HepG2 (cell line): ENCODE measurements around the gene PDGFRB. TPM values are rescaled to one million over a fixed set of nuclear protein-coding genes. Genes with fewer than 3 reads are reported as not detected.

Experiments
- HDAC2 ChIP-seq: sonication (generic); formaldehyde crosslinking; IDR thresholded peaks from 2 replicates; pipeline ENCODE4 v1.4.0; 2020; ENCODE audit warnings: missing genetic modification reagents
- IRX3 ChIP-seq: sonication (generic); formaldehyde crosslinking; IDR thresholded peaks from 2 replicates; pipeline ENCODE4 v1.8.1; 2023; ENCODE audit warnings: mild to moderate bottlenecking, low read depth, missing genetic modification reagents, borderline replicate concordance
- ZNF264 ChIP-seq: sonication (generic); formaldehyde crosslinking; IDR thresholded peaks from 2 replicates; pipeline ENCODE4 v1.4.0; 2020; ENCODE audit warnings: missing genetic modification reagents
- polyA plus RNA-seq, 8 experiments: library from polyadenylated mRNA; depleted of rRNA in 3 of 8; stranded (reverse) in 7 of 8; unstranded in 1 of 8; fragments of >200 nt; fragmentation: Illumina TruSeq in 4 of 8; extraction: Trizol in 4 of 8; gene quantifications; 2 replicates each; pipeline versions ENCODE4 v1.2.1 to v1.2.3, GENCODE V29; 2011 to 2016; ENCODE audit warnings: low read depth in 4 of 8, missing spikeins in 1 of 8, mixed read lengths in 1 of 8; ENCODE audit not compliant: insufficient read depth in 1 of 8
- total RNA-seq, 5 experiments: library from RNA; depleted of rRNA; stranded (reverse); fragments of >200 nt; fragmentation: Illumina TruSeq; extraction: Trizol; gene quantifications; 2 replicates each; pipeline ENCODE4 v1.2.3, GENCODE V29; 2016; ENCODE audit warnings: low read depth in 1 of 5
- TF ChIP-seq, protein P1 (sequence below): sonication (generic); formaldehyde crosslinking; IDR thresholded peaks from 2 replicates; pipeline ENCODE4 v1.4.0; 2020; ENCODE audit warnings: missing genetic modification reagents, borderline replicate concordance
- TF ChIP-seq, protein P2 (sequence below): sonication (generic); formaldehyde crosslinking; IDR thresholded peaks from 2 replicates; pipeline ENCODE4 v1.5.1; 2020; ENCODE audit warnings: mild to moderate bottlenecking, moderate library complexity, missing genetic modification reagents
- TF ChIP-seq, protein P3 (sequence below): sonication (generic); formaldehyde crosslinking; IDR thresholded peaks from 2 replicates; pipeline ENCODE4 v1.5.1; 2020; ENCODE audit warnings: mild to moderate bottlenecking, missing genetic modification reagents
- TF ChIP-seq, protein P4 (sequence below): sonication (generic); formaldehyde crosslinking; IDR thresholded peaks from 2 replicates; pipeline ENCODE4 v1.4.0; 2020; ENCODE audit warnings: missing genetic modification reagents
- TF ChIP-seq, protein P5 (sequence below): sonication (generic); formaldehyde crosslinking; IDR thresholded peaks from 2 replicates; pipeline ENCODE4 v1.5.1; 2020; ENCODE audit warnings: missing genetic modification reagents, mild to moderate bottlenecking, borderline replicate concordance
- TF ChIP-seq, protein P6 (sequence below): sonication (generic); formaldehyde crosslinking; IDR thresholded peaks from 2 replicates; pipeline ENCODE4 v1.4.0; 2020; ENCODE audit warnings: mild to moderate bottlenecking, missing genetic modification reagents

Gene PDGFRB
- total and polyA plus RNA-seq, 2 of the 13 experiments (the other 11 are each of a cell fraction or from before 2014, with no cell fraction given), result 4.0 to 21.0 TPM

DNA sequence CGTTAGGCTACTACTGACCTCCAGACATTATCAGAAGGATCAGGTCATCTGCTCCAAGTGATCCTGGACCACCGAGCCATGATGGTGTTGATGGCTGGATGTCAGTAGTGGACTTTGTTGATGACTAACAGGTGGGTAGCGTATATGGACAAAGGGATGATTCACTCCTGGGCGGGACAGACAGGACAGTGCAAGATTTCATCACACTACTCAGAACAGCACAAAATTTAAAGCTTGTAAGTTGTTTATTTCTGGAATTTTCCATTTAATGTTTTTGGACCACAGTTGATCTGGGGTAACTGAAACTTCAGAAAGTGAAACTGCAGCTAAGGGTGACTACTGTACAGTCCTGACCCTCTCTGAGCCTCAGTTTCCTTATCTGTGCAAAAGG, 12.7 kb downstream of the PDGFRB start (continued):
- TF ChIP-seq, protein P1, sequence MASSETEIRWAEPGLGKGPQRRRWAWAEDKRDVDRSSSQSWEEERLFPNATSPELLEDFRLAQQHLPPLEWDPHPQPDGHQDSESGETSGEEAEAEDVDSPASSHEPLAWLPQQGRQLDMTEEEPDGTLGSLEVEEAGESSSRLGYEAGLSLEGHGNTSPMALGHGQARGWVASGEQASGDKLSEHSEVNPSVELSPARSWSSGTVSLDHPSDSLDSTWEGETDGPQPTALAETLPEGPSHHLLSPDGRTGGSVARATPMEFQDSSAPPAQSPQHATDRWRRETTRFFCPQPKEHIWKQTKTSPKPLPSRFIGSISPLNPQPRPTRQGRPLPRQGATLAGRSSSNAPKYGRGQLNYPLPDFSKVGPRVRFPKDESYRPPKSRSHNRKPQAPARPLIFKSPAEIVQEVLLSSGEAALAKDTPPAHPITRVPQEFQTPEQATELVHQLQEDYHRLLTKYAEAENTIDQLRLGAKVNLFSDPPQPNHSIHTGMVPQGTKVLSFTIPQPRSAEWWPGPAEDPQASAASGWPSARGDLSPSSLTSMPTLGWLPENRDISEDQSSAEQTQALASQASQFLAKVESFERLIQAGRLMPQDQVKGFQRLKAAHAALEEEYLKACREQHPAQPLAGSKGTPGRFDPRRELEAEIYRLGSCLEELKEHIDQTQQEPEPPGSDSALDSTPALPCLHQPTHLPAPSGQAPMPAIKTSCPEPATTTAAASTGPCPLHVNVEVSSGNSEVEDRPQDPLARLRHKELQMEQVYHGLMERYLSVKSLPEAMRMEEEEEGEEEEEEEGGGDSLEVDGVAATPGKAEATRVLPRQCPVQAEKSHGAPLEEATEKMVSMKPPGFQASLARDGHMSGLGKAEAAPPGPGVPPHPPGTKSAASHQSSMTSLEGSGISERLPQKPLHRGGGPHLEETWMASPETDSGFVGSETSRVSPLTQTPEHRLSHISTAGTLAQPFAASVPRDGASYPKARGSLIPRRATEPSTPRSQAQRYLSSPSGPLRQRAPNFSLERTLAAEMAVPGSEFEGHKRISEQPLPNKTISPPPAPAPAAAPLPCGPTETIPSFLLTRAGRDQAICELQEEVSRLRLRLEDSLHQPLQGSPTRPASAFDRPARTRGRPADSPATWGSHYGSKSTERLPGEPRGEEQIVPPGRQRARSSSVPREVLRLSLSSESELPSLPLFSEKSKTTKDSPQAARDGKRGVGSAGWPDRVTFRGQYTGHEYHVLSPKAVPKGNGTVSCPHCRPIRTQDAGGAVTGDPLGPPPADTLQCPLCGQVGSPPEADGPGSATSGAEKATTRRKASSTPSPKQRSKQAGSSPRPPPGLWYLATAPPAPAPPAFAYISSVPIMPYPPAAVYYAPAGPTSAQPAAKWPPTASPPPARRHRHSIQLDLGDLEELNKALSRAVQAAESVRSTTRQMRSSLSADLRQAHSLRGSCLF (CRISPR knock-in tag), result no peak
- TF ChIP-seq, protein P2, sequence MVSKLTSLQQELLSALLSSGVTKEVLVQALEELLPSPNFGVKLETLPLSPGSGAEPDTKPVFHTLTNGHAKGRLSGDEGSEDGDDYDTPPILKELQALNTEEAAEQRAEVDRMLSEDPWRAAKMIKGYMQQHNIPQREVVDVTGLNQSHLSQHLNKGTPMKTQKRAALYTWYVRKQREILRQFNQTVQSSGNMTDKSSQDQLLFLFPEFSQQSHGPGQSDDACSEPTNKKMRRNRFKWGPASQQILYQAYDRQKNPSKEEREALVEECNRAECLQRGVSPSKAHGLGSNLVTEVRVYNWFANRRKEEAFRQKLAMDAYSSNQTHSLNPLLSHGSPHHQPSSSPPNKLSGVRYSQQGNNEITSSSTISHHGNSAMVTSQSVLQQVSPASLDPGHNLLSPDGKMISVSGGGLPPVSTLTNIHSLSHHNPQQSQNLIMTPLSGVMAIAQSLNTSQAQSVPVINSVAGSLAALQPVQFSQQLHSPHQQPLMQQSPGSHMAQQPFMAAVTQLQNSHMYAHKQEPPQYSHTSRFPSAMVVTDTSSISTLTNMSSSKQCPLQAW (CRISPR knock-in tag), result no peak
- TF ChIP-seq IRX3 (CRISPR knock-in tag) (no peak), ZNF264 (CRISPR knock-in tag) (no peak), HDAC2 (peak; percentile 88)
- TF ChIP-seq, protein P3, sequence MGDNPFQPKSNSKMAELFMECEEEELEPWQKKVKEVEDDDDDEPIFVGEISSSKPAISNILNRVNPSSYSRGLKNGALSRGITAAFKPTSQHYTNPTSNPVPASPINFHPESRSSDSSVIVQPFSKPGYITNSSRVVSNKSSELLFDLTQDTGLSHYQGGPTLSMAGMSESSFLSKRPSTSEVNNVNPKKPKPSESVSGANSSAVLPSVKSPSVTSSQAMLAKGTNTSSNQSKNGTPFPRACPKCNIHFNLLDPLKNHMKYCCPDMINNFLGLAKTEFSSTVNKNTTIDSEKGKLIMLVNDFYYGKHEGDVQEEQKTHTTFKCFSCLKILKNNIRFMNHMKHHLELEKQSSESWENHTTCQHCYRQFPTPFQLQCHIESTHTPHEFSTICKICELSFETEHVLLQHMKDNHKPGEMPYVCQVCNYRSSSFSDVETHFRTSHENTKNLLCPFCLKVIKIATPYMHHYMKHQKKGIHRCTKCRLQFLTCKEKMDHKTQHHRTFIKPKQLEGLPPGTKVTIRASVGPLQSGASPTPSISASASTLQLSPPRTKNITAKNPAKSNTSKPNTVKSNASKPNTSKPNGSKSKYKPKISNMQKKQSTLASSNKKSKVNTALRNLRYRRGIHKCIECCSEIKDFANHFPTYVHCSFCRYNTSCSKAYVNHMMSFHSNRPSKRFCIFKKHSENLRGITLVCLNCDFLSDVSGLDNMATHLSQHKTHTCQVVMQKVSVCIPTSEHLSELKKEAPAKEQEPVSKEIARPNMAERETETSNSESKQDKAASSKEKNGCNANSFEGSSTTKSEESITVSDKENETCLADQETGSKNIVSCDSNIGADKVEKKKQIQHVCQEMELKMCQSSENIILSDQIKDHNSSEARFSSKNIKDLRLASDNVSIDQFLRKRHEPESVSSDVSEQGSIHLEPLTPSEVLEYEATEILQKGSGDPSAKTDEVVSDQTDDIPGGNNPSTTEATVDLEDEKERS, result peak; percentile 74
- TF ChIP-seq, protein P4, sequence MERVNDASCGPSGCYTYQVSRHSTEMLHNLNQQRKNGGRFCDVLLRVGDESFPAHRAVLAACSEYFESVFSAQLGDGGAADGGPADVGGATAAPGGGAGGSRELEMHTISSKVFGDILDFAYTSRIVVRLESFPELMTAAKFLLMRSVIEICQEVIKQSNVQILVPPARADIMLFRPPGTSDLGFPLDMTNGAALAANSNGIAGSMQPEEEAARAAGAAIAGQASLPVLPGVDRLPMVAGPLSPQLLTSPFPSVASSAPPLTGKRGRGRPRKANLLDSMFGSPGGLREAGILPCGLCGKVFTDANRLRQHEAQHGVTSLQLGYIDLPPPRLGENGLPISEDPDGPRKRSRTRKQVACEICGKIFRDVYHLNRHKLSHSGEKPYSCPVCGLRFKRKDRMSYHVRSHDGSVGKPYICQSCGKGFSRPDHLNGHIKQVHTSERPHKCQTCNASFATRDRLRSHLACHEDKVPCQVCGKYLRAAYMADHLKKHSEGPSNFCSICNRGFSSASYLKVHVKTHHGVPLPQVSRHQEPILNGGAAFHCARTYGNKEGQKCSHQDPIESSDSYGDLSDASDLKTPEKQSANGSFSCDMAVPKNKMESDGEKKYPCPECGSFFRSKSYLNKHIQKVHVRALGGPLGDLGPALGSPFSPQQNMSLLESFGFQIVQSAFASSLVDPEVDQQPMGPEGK (CRISPR knock-in tag), result no peak
- TF ChIP-seq, protein P5, sequence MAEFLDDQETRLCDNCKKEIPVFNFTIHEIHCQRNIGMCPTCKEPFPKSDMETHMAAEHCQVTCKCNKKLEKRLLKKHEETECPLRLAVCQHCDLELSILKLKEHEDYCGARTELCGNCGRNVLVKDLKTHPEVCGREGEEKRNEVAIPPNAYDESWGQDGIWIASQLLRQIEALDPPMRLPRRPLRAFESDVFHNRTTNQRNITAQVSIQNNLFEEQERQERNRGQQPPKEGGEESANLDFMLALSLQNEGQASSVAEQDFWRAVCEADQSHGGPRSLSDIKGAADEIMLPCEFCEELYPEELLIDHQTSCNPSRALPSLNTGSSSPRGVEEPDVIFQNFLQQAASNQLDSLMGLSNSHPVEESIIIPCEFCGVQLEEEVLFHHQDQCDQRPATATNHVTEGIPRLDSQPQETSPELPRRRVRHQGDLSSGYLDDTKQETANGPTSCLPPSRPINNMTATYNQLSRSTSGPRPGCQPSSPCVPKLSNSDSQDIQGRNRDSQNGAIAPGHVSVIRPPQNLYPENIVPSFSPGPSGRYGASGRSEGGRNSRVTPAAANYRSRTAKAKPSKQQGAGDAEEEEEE (CRISPR knock-in tag), result no peak
- TF ChIP-seq, protein P6, sequence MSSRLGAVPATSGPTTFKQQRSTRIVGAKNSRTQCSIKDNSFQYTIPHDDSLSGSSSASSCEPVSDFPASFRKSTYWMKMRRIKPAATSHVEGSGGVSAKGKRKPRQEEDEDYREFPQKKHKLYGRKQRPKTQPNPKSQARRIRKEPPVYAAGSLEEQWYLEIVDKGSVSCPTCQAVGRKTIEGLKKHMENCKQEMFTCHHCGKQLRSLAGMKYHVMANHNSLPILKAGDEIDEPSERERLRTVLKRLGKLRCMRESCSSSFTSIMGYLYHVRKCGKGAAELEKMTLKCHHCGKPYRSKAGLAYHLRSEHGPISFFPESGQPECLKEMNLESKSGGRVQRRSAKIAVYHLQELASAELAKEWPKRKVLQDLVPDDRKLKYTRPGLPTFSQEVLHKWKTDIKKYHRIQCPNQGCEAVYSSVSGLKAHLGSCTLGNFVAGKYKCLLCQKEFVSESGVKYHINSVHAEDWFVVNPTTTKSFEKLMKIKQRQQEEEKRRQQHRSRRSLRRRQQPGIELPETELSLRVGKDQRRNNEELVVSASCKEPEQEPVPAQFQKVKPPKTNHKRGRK (CRISPR knock-in tag), result no peak
